ENCODE results near the gene NGEF. TPM values are rescaled to one million over a fixed set of nuclear protein-coding genes. Genes with fewer than 3 reads are reported as not detected.

The NGEF gene
- total RNA-seq, 6 experiments from 2014 or later: 16.4 to 20.9 (median 20.2) TPM

DNA sequence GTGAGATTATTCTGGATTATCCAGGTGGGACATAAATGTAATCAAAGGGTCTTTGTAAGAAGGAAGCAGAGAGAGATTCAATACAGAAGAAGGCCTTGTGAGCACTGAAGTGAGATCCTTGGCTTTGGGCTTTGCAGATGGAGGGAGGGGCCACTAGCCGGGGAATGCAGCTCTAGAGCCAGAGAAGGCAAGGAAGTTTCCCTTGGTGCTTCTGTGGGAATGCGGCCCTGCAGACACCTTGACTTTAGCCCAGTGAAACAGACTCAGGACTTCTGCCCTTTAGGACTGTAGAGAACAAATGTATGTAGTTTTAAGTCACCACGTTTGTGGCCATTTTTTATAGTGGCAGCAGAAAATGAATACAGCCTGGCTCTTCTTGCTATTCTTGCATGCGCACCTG lies 27.5 kb upstream of the NGEF start:
- Histone ChIP-seq H3K9me3 (no peaks in the 10 kb centered on the region), H3K36me3 (no peaks in the 10 kb centered on the region), H3K4me3 (no peak overlapping the region), H3K27me3 (no peaks in the 10 kb centered on the region), H3K27ac (no peak overlapping the region), H3K4me1 (peaks cover 0 to 5% (median 0%) of the 10 kb centered on the region in 4 donors)
- no peak for ATAC-seq
- no peak for DNase-seq
- WGBS (ENCODE audit: insufficient coverage, low coverage, low lambda C conversion rate, missing lambda C conversion rate): 62% methylated on average over 2 of the region's 4 CpGs
- TF ChIP-seq, protein P1, sequence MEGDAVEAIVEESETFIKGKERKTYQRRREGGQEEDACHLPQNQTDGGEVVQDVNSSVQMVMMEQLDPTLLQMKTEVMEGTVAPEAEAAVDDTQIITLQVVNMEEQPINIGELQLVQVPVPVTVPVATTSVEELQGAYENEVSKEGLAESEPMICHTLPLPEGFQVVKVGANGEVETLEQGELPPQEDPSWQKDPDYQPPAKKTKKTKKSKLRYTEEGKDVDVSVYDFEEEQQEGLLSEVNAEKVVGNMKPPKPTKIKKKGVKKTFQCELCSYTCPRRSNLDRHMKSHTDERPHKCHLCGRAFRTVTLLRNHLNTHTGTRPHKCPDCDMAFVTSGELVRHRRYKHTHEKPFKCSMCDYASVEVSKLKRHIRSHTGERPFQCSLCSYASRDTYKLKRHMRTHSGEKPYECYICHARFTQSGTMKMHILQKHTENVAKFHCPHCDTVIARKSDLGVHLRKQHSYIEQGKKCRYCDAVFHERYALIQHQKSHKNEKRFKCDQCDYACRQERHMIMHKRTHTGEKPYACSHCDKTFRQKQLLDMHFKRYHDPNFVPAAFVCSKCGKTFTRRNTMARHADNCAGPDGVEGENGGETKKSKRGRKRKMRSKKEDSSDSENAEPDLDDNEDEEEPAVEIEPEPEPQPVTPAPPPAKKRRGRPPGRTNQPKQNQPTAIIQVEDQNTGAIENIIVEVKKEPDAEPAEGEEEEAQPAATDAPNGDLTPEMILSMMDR (IDR thresholded peaks at IDR 0.05): no peak
- TF ChIP-seq POLR2A (IDR thresholded peaks at IDR 0.05): no peak
- intact Hi-C loops (cut with DNase I): no loop called here

- Histone ChIP-seq H3K27me3 (no peaks in the 10 kb centered on the region), H3K27ac (no peak overlapping the region), H3K36me3 (no peaks in the 10 kb centered on the region), H3K4me1 (peaks cover 0 to 5% (median 0%) of the 10 kb centered on the region in 4 donors), H3K4me3 (no peak overlapping the region), H3K9me3 (no peaks in the 10 kb centered on the region)
- DNase-seq: no peak
- 83% methylated on average over 5 of the region's 10 CpGs for WGBS (ENCODE audit: insufficient coverage, low coverage, low lambda C conversion rate, missing lambda C conversion rate)
- TF ChIP-seq POLR2A (IDR thresholded peaks at IDR 0.05): no peak
- TF ChIP-seq, protein P1 (IDR thresholded peaks at IDR 0.05): no peak
- intact Hi-C loops (cut with DNase I): no loop called here
- ATAC-seq: no peak
Measured at GRCh38 chr2:233039846-233040530, 26.9 kb upstream of the NGEF start.

DNA sequence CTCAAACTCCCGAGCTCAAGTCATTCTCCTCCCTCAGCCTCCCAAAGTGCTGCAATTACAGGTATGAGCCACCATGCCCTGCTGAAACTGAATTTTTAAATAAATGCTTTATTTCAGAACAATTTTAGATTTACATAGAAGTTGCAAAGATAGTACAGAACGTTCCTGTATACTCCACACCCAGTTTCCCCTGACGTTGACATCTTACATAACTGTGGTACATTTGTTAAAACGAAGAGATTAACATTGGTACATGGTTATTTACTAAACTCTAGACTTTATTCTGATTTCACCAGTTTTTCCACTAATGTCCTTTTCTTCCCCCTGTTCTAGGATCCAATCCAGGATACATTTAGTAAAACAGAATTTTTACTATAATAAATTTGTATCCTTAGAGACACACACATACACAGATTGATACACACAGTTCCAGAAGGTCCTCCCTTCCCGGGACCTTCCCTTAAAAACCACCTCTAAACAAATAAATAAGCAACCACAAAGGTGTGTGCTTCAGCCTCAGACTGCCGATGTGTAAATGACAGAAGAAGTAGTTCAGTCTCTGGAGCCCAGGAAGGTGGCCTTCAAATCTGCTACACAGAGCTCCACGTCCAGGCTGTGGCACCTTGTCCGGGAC lies 26.3 kb upstream of the NGEF start:
- 65% methylated on average over 8 of the region's 8 CpGs for WGBS (ENCODE audit: insufficient coverage, low coverage, low lambda C conversion rate, missing lambda C conversion rate)
- no peaks in the 10 kb centered on the region for H3K36me3 ChIP-seq

DNA sequence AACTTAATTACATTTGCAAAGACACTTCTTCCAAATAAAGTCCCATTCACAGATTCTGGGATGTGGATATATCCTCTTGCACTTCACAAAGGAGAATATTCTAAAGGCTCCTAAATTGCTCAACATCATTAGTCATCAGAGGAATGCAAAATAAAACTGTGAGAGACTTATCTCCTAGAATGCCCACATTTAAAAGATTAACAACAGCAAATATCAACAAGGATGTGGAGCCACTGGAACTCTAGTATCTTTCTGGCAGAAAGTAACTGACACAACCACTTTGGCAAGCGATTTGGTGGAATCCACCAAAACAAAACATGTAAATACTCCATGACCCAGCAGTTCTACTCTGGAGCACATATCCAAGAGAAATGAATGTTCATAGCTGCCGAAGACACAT lies 24.0 kb upstream of the NGEF start:
- DNase-seq: no peak
- Histone ChIP-seq H3K9me3 (no peaks in the 10 kb centered on the region), H3K4me1 (no peaks in the 10 kb centered on the region), H3K27me3 (no peaks in the 10 kb centered on the region), H3K36me3 (no peaks in the 10 kb centered on the region), H3K4me3 (no peak overlapping the region), H3K27ac (no peak overlapping the region)
- intact Hi-C loops (cut with DNase I): no loop called here
- no peak for ATAC-seq
- TF ChIP-seq, protein P1 (IDR thresholded peaks at IDR 0.05): no peak
- no peak for TF ChIP-seq POLR2A (IDR thresholded peaks at IDR 0.05)
- WGBS (ENCODE audit: insufficient coverage, low coverage, low lambda C conversion rate, missing lambda C conversion rate): 81% methylated on average over 2 of the region's 2 CpGs

More for the DNA sequence above, 26.3 kb upstream of the NGEF start:
- H3K9me3 ChIP-seq: no peaks in the 10 kb centered on the region
- no peak overlapping the region for H3K4me3 ChIP-seq
- peaks cover 0 to 5% (median 0%) of the 10 kb centered on the region in 4 donors for H3K4me1 ChIP-seq
- ATAC-seq: no peak
- TF ChIP-seq, protein P1 (IDR thresholded peaks at IDR 0.05): no peak
- no peak for TF ChIP-seq POLR2A (IDR thresholded peaks at IDR 0.05)
- no peaks in the 10 kb centered on the region for H3K27me3 ChIP-seq
- intact Hi-C loops (cut with DNase I): no loop called here
- no peak for DNase-seq
- no peak overlapping the region for H3K27ac ChIP-seq
